Panc1 (cell line): ENCODE data around the gene ZNF324B. TPM values are rescaled to one million over a fixed set of nuclear protein-coding genes. Genes with fewer than 3 reads are reported as not detected.

ENCODE experiments used
- ATAC-seq: fragments of 200-7000 bp; cut with Tn5 transposase; 2 replicates; pipeline ENCODE4 v1.9.1; 2020; ENCODE audit warnings: mild to moderate bottlenecking, moderate library complexity
- BruUV-seq: library from RNA; stranded (reverse); fragments of 400-500 nt; replicated peaks from 2 replicates; lab custom pipeline; 2021; lab: Mats Ljungman, UMichigan
- CTCF ChIA-PET: fragments of 300-600 bp; sonication (Branson Sonifier 250); formaldehyde crosslinking; loops from one replicate; lab custom pipeline; 2022; ENCODE audit warnings: antibody characterized with exemption; lab: Charles Lee
- POLR2A ChIA-PET: fragments of 300-600 bp; sonication (Branson Sonifier 250); formaldehyde crosslinking; loops from one replicate; lab custom pipeline; 2022; ENCODE audit warnings: antibody characterized with exemption; lab: Charles Lee
- DNase-seq: peaks from one replicate; pipeline ENCODE4 v3.0.0-alpha.2; 2010; ENCODE audit warnings: low read depth, low spot score
- H3K27ac ChIP-seq: 2 replicates; pipeline ENCODE4 v1.5.1; 2011; ENCODE audit warnings: mild to moderate bottlenecking, low read length, inconsistent platforms
- H3K27me3 ChIP-seq: fragments of 200-500 bp; sonication (Bioruptor generic); 2 replicates; pipeline ENCODE4 v1.6.0; 2014; ENCODE audit warnings: low read length, inconsistent platforms; ENCODE audit not compliant: control insufficient read depth, insufficient read depth
- H3K36me3 ChIP-seq: fragments of 200-500 bp; sonication (Bioruptor generic); 2 replicates; pipeline ENCODE4 v1.5.1; 2014; ENCODE audit warnings: inconsistent platforms, mild to moderate bottlenecking, low read length, moderate library complexity; ENCODE audit not compliant: control insufficient read depth, insufficient read depth
- H3K4me1 ChIP-seq: 2 replicates; pipeline ENCODE4 v1.5.1; 2011; ENCODE audit warnings: inconsistent platforms, mild to moderate bottlenecking, low read length, moderate library complexity; ENCODE audit not compliant: control insufficient read depth, insufficient read depth
- H3K4me3 ChIP-seq, 2 experiments: 2 replicates each; pipeline ENCODE4 v1.5.1; 2011 to 2012; ENCODE audit warnings: low read depth in 2 of 2, low read length in 2 of 2, mild to moderate bottlenecking in 2 of 2, inconsistent platforms in 1 of 2, moderate library complexity in 1 of 2
- H3K9me3 ChIP-seq: fragments of 200-500 bp; sonication (Bioruptor generic); 2 replicates; pipeline ENCODE4 v1.5.1; 2014; ENCODE audit warnings: low read depth, mild to moderate bottlenecking, inconsistent platforms, low read length, moderate library complexity; ENCODE audit not compliant: control insufficient read depth, insufficient read depth
- CTCF ChIP-seq: fragments of 450-650 bp; IDR thresholded peaks from 2 replicates; pipeline ENCODE4 v1.5.1; 2017; ENCODE audit warnings: mild to moderate bottlenecking
- POLR2AphosphoS5 ChIP-seq: IDR thresholded peaks from 2 replicates; pipeline ENCODE4 v1.6.1; 2012; ENCODE audit warnings: mild to moderate bottlenecking, low read depth, low read length, moderate library complexity
- REST ChIP-seq, 2 experiments: IDR thresholded peaks; 2 replicates each; pipeline ENCODE4 v1.6.1; 2011 to 2012; ENCODE audit warnings: low read depth in 2 of 2, control low read depth in 1 of 2, low read length in 1 of 2, mild to moderate bottlenecking in 1 of 2, moderate library complexity in 1 of 2; ENCODE audit not compliant: insufficient read depth in 1 of 2
- SIN3A ChIP-seq: IDR thresholded peaks from 2 replicates; pipeline ENCODE4 v1.6.1; 2012; ENCODE audit warnings: low read depth, mild to moderate bottlenecking, low read length, moderate library complexity, borderline replicate concordance; ENCODE audit not compliant: insufficient read depth
- TCF7L2 ChIP-seq: IDR thresholded peaks from 2 replicates; pipeline ENCODE4 v1.6.1; 2011; ENCODE audit warnings: mild to moderate bottlenecking, low read depth, low read length, inconsistent platforms
- in situ Hi-C: cut with HindIII; loops from 2 replicates; pipeline ENCODE4 v1.10.0; 2016; ENCODE audit warnings: low sequenced_read_pairs, low pct_unique_long_range_greater_than_20kb
- intact Hi-C: fragments of 100-400 bp; cut with micrococcal nuclease; formaldehyde crosslinking; loops from one replicate; pipeline ENCODE4 v1.10.0; 2022; ENCODE audit not compliant: unreplicated experiment
- total RNA-seq: library from RNA; stranded (reverse); gene quantifications from one replicate; pipeline ENCODE4 v1.2.1, GENCODE V29; 2021; ENCODE audit not compliant: unreplicated experiment

Gene ZNF324B
- total RNA-seq, 1 experiment from 2014 or later: 7.8 TPM

GRCh38 chr19:58480831-58481230, 29.4 kb downstream of the ZNF324B start:
- H3K4me1 ChIP-seq: 0 out of 2 replicates have a peak, but pooled peaks cover 5% of the 10 kb centered on the region
- CTCF ChIA-PET: no interaction called here
- DNase-seq (no peak), ATAC-seq (no peak)
- intact Hi-C loops: no loop called here
- H3K27me3 ChIP-seq: no peaks in the 10 kb centered on the region
- TF ChIP-seq POLR2AphosphoS5 (no peak), SIN3A (no peak), REST (IDR thresholded peaks at IDR 0.05; ENCODE audit: insufficient read depth in 1 of 2, low read depth in 2 of 2, low read length in 1 of 2) (no peak), TCF7L2 (no peak), CTCF (no peak)
- H3K9me3 ChIP-seq: no peaks in the 10 kb centered on the region
- BruUV-seq: no TSS peak
- in situ Hi-C loops: no loop called here
- no peaks in the 10 kb centered on the region for H3K36me3 ChIP-seq
- POLR2A ChIA-PET: interaction anchor here (0.5 kb wide), 1 partner anchor 12 kb away, joined by 9 read pairs; no protein-coding TSS in a partner anchor
- no peak overlapping the region for H3K4me3 ChIP-seq
- no peak overlapping the region for H3K27ac ChIP-seq

- ATAC-seq: no peak
- no peaks in the 10 kb centered on the region for H3K27me3 ChIP-seq
- no peaks in the 10 kb centered on the region for H3K9me3 ChIP-seq
- no peaks in the 10 kb centered on the region for H3K36me3 ChIP-seq
- ChIA-PET POLR2A (interaction anchor here (0.9 kb wide), 1 partner anchor 13 kb away, joined by 4 read pairs; no protein-coding TSS in a partner anchor), CTCF (no interaction called here)
- in situ Hi-C loops: no loop called here
- no TSS peak for BruUV-seq
- DNase-seq: no peak
- TF ChIP-seq CTCF (no peak), TCF7L2 (no peak), REST (IDR thresholded peaks at IDR 0.05; ENCODE audit: insufficient read depth in 1 of 2, low read depth in 2 of 2, low read length in 1 of 2) (no peak), POLR2AphosphoS5 (no peak), SIN3A (no peak)
- H3K4me1 ChIP-seq: no peaks in the 10 kb centered on the region
- intact Hi-C loops: no loop called here
- no peak overlapping the region for H3K4me3 ChIP-seq
- H3K27ac ChIP-seq: no peak overlapping the region
Observed at GRCh38 chr19:58482372-58482771, 30.9 kb downstream of the ZNF324B start.
